GM19351 (cell line): ENCODE results near the gene CYB561D2.

ENCODE experiments used
- ATAC-seq: cut with Tn5 transposase; IDR thresholded peaks from one replicate; pipeline ENCODE4 v1.9.1; 2021; ENCODE audit warnings: mild to moderate bottlenecking, moderate library complexity; ENCODE audit not compliant: unreplicated experiment

The CYB561D2 gene

DNA sequence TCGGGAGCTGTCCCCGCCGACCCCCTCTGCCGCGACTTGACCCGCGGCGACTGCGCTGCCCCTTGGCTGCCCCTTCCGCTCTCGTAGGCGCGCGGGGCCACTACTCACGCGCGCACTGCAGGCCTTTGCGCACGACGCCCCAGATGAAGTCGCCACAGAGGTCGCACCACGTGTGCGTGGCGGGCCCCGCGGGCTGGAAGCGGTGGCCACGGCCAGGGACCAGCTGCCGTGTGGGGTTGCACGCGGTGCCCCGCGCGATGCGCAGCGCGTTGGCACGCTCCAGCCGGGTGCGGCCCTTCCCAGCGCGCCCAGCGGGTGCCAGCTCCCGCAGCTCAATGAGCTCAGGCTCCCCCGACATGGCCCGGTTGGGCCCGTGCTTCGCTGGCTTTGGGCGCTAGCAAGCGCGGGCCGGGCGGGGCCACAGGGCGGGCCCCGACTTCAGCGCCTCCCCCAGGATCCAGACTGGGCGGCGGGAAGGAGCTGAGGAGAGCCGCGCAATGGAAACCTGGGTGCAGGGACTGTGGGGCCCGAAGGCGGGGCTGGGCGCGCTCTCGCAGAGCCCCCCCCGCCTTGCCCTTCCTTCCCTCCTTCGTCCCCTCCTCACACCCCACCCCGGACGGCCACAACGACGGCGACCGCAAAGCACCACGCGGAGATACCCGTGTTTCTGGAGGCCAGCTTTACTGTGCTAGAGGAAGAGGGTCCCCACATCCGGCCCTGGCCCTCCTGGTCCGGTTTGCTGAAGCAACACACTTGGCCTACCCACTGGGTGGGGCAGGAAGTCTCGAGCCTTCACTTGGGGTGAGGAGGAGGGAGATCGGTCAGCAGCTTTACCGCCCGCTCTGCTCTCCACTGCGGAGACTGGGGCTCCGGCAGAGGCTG, 10.0 kb upstream of the CYB561D2 start, which contains the start of gene RASSF1:
Gene RASSF1, minus strand, starts transcription at position 389 of the 882 bp plus-strand sequence. Its CDS starts 31 bp downstream, at position 358.
- ATAC-seq = peak; percentile 29

DNA sequence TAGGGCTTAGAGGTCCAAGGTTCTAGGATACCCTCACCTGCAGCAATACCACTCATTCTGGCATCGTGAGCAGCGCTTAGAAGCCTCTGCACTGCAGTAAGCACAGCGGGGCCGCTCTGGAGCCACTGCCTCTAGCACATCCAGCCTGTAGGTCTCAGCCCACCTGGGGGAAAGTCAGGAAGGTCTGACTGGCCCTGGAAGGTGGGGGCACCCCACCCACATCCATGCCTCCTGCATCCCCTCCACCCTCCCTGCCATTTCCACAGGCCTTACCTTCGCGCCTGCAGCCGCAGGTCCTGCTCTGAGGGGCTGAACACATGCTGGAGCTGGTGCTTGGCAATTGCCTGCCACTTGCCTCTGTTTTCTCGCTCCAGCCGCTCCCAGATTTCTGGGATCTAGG, 9.1 kb upstream of the CYB561D2 start:
- ATAC-seq = no peak

- ATAC-seq = no peak
Observed at GRCh38 chr3:50341996-50342650, 8.5 kb upstream of the CYB561D2 start.

GRCh38 chr3:50342813-50343633, 7.6 kb upstream of the CYB561D2 start:
- no peak for ATAC-seq

DNA sequence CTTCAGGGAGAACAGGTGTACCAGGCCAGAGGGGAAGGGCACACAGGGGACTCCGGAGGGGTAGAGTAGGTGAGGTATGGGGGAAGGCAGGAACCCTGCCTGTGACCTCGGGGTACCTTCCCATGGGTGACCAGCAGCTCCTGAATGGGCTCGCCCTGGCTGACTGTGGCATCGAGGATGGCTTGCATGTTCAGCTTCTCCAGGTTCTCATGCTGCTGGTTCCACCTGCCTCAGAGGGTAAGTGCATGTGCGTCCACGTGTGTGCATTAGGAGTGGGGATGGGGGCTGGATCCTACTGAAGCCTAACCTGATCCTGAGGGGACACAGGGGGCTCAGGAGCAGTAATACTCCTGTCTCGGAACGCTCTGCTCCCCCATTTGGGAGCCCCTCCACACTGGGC, 5.7 kb upstream of the CYB561D2 start:
- ATAC-seq = no peak

GRCh38 chr3:50345586-50346234, 5.0 kb upstream of the CYB561D2 start, which contains the start of gene ZMYND10:
ZMYND10 (minus strand) TSS chr3:50345732; CDS start chr3:50345579, 153 bp downstream.
- no peak for ATAC-seq

GRCh38 chr3:50347187-50347813, 3.4 kb upstream of the CYB561D2 start:
- ATAC-seq = no peak

- no peak for ATAC-seq
Observed at GRCh38 chr3:50350213-50350526, 492 bp upstream of the CYB561D2 start.

GRCh38 chr3:50351323-50351697, 648 bp downstream of the CYB561D2 start:
- ATAC-seq = no peak

GRCh38 chr3:50352781-50353180, 2.1 kb downstream of the CYB561D2 start:
- ATAC-seq = no peak

DNA sequence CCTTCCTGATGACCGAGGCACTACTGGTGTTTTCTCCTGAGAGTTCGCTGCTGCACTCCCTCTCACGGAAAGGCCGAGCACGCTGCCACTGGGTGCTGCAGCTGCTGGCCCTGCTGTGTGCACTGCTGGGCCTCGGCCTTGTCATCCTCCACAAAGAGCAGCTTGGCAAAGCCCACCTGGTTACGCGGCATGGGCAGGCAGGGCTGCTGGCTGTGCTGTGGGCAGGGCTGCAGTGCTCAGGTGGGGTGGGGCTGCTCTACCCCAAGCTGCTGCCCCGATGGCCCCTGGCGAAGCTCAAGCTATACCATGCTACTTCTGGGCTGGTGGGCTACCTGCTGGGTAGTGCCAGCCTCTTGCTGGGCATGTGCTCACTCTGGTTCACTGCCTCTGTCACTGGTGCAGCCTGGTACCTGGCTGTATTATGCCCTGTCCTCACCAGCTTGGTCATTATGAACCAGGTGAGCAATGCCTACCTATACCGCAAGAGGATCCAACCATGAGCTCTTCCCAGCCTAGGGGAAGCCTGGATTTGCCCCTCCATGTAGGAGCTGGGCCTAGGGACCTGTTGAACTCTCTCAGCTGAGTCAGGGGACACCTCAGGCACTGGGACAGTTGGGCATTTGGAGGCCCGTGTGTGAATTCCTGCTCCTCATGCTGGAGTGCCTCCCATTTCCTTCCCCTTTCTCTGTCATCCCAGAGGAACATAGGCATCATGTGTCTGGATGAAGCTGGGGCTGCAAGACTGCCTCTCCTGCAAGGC, 2.8 kb downstream of the CYB561D2 start:
- no peak for ATAC-seq

GRCh38 chr3:50354186-50354764, 3.6 kb downstream of the CYB561D2 start:
- no peak for ATAC-seq

DNA sequence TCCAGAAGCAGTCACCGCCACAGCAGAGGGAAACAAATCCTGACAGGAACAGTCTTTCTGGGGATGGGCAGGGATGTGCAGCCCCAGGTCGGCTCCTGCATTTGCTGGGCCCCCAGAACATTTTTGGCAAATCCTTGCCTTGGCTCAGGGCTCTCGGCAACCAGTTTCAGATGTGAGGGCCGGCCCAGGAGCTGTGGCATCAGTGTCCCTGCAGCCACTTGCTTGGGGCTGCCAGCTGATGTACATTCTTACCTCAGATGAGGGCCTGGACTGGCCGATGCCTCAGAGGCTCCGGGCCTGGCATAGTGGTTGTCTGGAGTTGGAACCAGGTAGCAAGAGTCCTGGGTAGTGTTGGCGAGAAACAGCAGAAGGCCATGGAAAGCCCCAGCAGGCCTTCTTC, 4.2 kb downstream of the CYB561D2 start:
- no peak for ATAC-seq

DNA sequence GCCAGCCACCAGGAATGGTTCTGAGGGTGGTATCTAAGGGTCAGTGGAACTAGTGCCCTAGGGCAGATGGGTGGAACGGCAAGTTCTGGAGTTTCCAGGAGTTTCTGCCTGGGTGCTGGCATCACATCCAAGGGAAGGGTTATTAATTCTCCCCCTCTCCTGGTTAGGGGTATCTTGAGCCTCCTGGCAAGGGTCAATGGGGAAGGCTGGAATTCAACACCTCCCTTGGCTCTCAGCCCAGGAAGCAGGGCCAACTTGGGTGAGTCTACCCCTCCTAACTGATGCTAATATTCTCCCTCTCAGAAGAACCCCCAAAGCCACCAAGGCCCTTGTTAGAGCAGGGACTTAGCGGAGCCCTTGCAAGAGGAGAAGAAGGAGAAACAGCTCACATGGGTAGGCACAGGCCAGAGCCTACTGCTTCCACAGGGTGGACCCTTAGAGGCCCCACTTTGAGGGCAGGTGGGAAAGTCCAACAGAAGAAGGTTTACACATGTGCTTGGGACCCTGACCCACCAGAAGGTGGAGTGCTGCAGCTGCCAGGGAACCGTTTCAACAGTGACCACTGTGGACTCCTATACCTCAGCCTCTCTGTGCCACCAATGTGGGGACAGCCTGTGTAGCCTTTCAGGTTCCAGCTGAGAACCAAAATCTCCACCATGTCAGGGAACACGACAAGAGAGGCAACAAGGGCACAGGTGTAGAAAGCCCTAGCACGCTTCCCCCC, 5.3 kb downstream of the CYB561D2 start:
- ATAC-seq = no peak

DNA sequence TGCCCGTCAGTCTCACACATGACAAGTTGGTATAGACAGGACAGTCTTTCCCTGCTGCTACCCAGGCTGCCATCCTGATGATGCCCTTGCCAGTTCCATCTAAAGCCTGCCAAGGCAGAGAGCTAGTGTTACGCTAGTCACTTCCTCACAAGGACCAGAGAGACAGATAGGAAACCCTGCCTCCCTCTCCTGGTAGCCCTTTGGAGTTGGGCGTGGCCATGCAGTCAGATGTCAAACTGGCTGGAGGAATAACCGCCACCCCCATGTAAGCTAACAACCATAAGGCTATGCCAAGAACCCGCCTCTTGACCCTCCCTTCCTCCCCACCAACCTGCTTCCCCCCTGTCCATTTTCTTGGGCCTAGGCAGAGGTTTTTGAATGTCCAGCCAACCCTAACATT, 5.9 kb downstream of the CYB561D2 start:
- ATAC-seq = no peak

DNA sequence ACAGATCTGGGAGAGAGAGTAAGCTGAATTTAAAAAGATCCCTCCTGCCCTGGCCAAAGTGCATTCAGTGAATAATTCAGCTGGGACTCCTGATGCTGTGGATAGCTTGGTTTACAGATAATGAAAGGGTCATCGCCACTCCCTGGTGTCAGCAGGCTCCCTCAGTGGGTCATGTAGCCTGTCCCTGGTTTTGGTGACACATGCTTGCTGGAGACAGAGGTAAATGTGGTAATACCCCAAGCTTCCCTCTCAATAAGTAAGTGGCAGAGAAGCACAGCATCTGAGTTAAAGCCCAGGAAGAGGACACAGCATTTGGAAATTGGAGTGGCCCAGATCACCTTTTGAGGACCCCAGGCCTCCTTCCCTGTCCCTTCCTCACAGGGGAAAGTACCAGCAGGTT, 6.8 kb downstream of the CYB561D2 start:
- no peak for ATAC-seq

DNA sequence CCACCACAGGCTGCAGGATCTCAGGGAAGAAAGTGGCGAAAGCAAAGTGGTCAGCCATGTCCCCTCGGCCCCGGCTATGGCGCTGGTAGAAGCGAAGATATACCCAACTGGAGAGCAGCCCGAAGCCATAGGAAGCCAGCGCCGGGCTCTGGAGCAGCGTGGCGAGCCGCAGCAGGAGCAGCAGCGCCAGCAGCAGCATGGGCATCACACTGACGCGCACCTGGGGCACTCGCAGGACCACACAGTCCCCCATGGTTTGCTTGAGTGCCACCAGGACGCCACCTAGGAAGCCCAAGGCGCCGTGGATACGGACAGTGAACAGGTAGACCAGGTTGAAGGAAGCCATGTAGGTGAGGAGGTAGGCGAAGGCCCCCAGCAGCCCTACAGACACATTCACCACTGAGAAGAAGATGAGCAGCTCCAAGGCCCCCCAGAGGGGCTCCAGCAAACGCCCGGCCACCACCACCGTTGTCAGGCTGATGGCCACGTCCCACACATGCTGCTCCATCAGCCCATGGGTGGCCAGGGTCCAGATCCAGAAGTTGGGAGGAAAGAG, 7.8 kb downstream of the CYB561D2 start:
- ATAC-seq = no peak
